Epidermal melanocyte (primary cell): ENCODE data around the gene MRPL17.
A peak's percentile ranks its signal among the peaks of the same experiment; 100 is the strongest.
"Not testable (repeated sequence)": the region's sequence is repeated elsewhere in the genome, so short reads cannot be mapped to it uniquely, and the experiment has no call there.

ENCODE experiments used
- DNase-seq: peaks from one replicate; pipeline ENCODE4 v3.0.0; 2011; ENCODE audit warnings: low spot score; ENCODE audit not compliant: insufficient read length

Gene MRPL17

GRCh38 chr11:6682936-6683861 lies at the start of gene MRPL17:
Gene MRPL17 (minus strand): TSS chr11:6683340. CDS start chr11:6683296, 44 bp downstream.
- peak; percentile 89 for DNase-seq

GRCh38 chr11:6727971-6728760 lies 45.0 kb upstream of the MRPL17 start:
- DNase-seq: no peak

- DNase-seq: no peak
Measured at GRCh38 chr11:6725386-6725896, 42.3 kb upstream of the MRPL17 start.

GRCh38 chr11:6724013-6724412 lies 40.9 kb upstream of the MRPL17 start:
- no peak for DNase-seq

GRCh38 chr11:6721343-6721742 lies 38.2 kb upstream of the MRPL17 start:
- DNase-seq: no peak

GRCh38 chr11:6719576-6719975 lies 36.4 kb upstream of the MRPL17 start:
- no peak for DNase-seq

GRCh38 chr11:6717426-6717825 lies 34.3 kb upstream of the MRPL17 start:
- DNase-seq: no peak

GRCh38 chr11:6711552-6711951 lies 28.4 kb upstream of the MRPL17 start:
- not testable (repeated sequence) for DNase-seq

- DNase-seq: no peak
Measured at GRCh38 chr11:6708876-6709275, 25.7 kb upstream of the MRPL17 start.

GRCh38 chr11:6705905-6706535 lies 22.9 kb upstream of the MRPL17 start:
- peak; percentile 33 for DNase-seq

GRCh38 chr11:6703247-6704063 lies 20.3 kb upstream of the MRPL17 start:
- DNase-seq: peak; percentile 72

- not testable (repeated sequence) for DNase-seq
Measured at GRCh38 chr11:6701955-6702354, 18.8 kb upstream of the MRPL17 start.

GRCh38 chr11:6695377-6695776 lies 12.2 kb upstream of the MRPL17 start:
- DNase-seq: no peak

- no peak for DNase-seq
Measured at GRCh38 chr11:6694229-6694535, 11.0 kb upstream of the MRPL17 start.

- no peak for DNase-seq
Measured at GRCh38 chr11:6693342-6694228, 10.4 kb upstream of the MRPL17 start.

- no peak for DNase-seq
Measured at GRCh38 chr11:6692128-6692527, 9.0 kb upstream of the MRPL17 start.

GRCh38 chr11:6690431-6691132 lies 7.4 kb upstream of the MRPL17 start:
- DNase-seq: not testable (repeated sequence)

- DNase-seq: no peak
Measured at GRCh38 chr11:6687876-6688275, 4.7 kb upstream of the MRPL17 start.

- DNase-seq: no peak
Measured at GRCh38 chr11:6686006-6686405, 2.9 kb upstream of the MRPL17 start.
